Pancreas (tissue), 10 donors: ENCODE data around the gene ESYT1. TPM values are rescaled to one million over a fixed set of nuclear protein-coding genes. Genes with fewer than 3 reads are reported as not detected.

Source experiments
- ATAC-seq, 4 donors: fragments of 200-7000 bp; cut with Tn5 transposase; one replicate each; pipeline versions ENCODE4 v1.8.0 to v1.9.1; 2020; ENCODE audit warnings: mild to moderate bottlenecking in 4 of 4, moderate library complexity in 4 of 4
- DNase-seq, 6 donors: peaks; one replicate each; pipeline ENCODE4 v3.0.0-alpha.2; 2020
- FAIRE-seq: peaks from 2 replicates; lab custom pipeline; 2012; peaks lifted over from hg19 to GRCh38; lab: Jason Lieb, UNC
- H3K27ac ChIP-seq, 4 donors: fragments of 200-600 bp; sonication (generic); 1 replicate in 3 of 4; 2 replicates in 1 of 4; pipeline versions ENCODE4 v1.5.0 to v1.8.0; 2020
- H3K27me3 ChIP-seq, 4 donors: fragments of 200-600 bp; one replicate each; pipeline ENCODE4 v1.8.0; 2021
- H3K36me3 ChIP-seq, 3 donors: fragments of 200-600 bp; sonication (generic) in 1 of 3; one replicate each; pipeline versions ENCODE4 v1.5.0 to v1.8.0; 2020 to 2021
- H3K4me1 ChIP-seq, 3 donors: fragments of 200-600 bp; one replicate each; pipeline ENCODE4 v1.8.0; 2021
- H3K4me3 ChIP-seq, 4 donors: fragments of 200-600 bp; sonication (generic) in 2 of 4; one replicate each; pipeline versions ENCODE4 v1.5.0 to v1.8.0; 2020 to 2021
- H3K9me3 ChIP-seq, 4 donors: fragments of 200-600 bp; one replicate each; pipeline ENCODE4 v1.8.0; 2021
- WGBS, 2 donors: extraction: QIAGEN DNeasy Blood & Tissue Kit; methylation state at CpG; one replicate each; pipeline ENCODE4 v1.1.7; 2013; 5-methylcytosine and 5-hydroxymethylcytosine counted together
- intact Hi-C, 3 donors: fragments of 100-400 bp; cut with DNase I; formaldehyde crosslinking; loops; one replicate each; pipeline versions ENCODE4 v1.11.1 to v1.14.2; 2022
- polyA plus RNA-seq, 2 donors: library from polyadenylated mRNA; stranded (reverse); fragments of 200-250 nt; gene quantifications; one replicate each; pipeline ENCODE4 v1.2.3, GENCODE V29; 2013
- total RNA-seq, 6 donors: library from RNA; stranded (reverse); fragmentation: NEBNext Ultra II Directional in 4 of 6; extraction: Animal tissue kit (Norgen Biotek cat#: 25700) in 4 of 6; gene quantifications; one replicate each; pipeline versions ENCODE4 v1.2.1 to v1.2.4, GENCODE V29; 2021 to 2023
- TF ChIP-seq, protein P1 (sequence below), 4 donors: fragments of 200-600 bp; sonication (generic) in 3 of 4; IDR thresholded peaks; one replicate each; pipeline versions ENCODE4 v1.5.0 to v1.8.0; 2021; ENCODE audit warnings: antibody characterized with exemption in 4 of 4
- donor health status: healthy with polysubstance abuse.
- donor health status: DM: no; HTN: no; CAD: no; lungs with moderate emphysema.
- donor health status: DM: no; HTN: no; CAD: no.
- donor health status: control.
- donor health status: control.
- donor health status: Bipolar disorder and iron deficiency.
- donor health status: DM: yes; HTN: yes; CAD: no.
- donor health status: DM: no; HTN: no; CAD: no.
- donor health status: DM: no; HTN: no; CAD: no.
- donor health status: DM: yes; HTN: yes; CAD: no.

The ESYT1 gene
- total and polyA plus RNA-seq, 8 donors: 22.5 to 55.1 (median 45.3) TPM

DNA sequence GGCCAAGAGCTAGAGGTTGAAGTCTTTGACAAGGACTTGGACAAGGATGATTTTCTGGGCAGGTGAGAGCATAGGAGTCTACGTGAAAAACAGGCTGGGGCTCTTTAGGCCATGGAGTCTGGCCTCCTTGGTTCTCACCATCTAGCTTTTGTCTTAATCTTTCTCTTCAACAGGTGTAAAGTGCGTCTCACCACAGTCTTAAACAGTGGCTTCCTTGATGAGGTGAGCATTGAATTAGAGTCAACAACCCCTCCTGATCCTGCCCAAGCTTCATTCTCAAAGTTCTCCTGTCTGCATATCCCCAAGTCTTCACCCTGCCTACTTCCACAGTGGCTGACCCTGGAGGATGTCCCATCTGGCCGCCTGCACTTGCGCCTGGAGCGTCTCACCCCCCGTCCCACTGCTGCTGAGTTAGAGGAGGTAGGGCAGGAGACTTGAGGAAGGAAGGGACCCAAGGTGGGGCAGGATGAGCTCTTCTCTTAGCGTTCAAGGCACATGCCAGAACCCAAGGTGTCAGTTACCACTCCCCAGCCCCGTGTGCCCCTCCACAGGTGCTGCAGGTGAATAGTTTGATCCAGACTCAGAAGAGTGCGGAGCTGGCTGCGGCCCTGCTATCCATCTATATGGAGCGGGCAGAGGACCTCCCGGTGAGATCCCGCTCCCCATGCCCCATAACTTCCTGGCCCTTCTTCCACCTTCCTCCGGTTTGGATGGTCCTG lies 9.9 kb downstream of the ESYT1 start:
- WGBS, 2 donors: 94 to 97% methylated on average over 14 of the region's 14 CpGs
- Histone ChIP-seq H3K9me3 (no peaks in the 10 kb centered on the region), H3K27me3 (no peaks in the 10 kb centered on the region), H3K4me3 (no peak overlapping the region), H3K36me3 (peaks cover 0 to 81% (median 10%) of the 10 kb centered on the region in 3 donors), H3K4me1 (no peaks in the 10 kb centered on the region), H3K27ac (no peak overlapping the region)
- no peak for ATAC-seq
- TF ChIP-seq, protein P1, sequence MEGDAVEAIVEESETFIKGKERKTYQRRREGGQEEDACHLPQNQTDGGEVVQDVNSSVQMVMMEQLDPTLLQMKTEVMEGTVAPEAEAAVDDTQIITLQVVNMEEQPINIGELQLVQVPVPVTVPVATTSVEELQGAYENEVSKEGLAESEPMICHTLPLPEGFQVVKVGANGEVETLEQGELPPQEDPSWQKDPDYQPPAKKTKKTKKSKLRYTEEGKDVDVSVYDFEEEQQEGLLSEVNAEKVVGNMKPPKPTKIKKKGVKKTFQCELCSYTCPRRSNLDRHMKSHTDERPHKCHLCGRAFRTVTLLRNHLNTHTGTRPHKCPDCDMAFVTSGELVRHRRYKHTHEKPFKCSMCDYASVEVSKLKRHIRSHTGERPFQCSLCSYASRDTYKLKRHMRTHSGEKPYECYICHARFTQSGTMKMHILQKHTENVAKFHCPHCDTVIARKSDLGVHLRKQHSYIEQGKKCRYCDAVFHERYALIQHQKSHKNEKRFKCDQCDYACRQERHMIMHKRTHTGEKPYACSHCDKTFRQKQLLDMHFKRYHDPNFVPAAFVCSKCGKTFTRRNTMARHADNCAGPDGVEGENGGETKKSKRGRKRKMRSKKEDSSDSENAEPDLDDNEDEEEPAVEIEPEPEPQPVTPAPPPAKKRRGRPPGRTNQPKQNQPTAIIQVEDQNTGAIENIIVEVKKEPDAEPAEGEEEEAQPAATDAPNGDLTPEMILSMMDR (IDR thresholded peaks at IDR 0.05): no peak
- intact Hi-C loops: no loop called here
- FAIRE-seq: no peak
- DNase-seq: no peak

DNA sequence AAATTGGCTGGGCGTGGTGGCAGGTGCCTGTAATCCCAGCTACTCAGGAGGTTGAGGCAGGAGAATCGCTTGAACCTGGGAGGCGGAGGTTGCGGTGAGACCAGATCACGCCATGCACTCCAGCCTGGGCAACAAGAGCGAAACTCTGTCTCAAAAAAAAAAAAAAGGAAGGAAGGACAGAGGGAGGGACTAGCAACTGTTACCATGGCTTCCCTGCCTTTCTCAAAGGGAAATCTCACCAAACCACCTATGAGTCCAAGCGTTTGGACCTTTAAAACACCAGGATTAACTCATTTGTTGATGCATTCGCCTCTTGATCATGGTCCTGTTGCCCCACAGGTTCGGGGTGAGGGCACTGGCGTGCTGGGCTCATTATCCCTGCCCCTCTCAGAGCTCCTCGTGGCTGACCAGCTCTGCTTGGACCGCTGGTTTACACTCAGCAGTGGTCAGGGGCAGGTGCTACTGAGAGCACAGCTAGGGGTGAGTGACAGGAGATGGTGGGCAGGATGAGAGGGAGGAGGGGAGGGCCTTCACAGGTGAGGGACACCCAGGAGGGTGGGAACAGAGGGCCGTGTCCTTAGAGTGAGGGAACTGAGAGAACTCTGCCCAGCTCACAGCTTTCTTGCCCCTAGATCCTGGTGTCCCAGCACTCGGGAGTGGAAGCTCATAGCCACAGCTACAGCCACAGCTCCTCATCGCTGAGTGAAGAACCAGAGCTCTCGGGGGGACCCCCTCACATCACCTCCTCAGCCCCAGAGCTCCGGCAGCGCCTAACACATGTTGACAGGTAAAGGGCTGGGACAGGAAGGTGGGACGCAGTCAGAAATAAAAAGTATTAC lies 14.1 kb downstream of the ESYT1 start:
- Histone ChIP-seq H3K4me3 (no peak overlapping the region), H3K27me3 (no peaks in the 10 kb centered on the region), H3K4me1 (peaks cover 0 to 12% (median 12%) of the 10 kb centered on the region in 3 donors), H3K36me3 (peaks cover 0 to 72% (median 15%) of the 10 kb centered on the region in 3 donors), H3K27ac (no peak overlapping the region), H3K9me3 (no peaks in the 10 kb centered on the region)
- no peak for ATAC-seq
- FAIRE-seq: no peak
- intact Hi-C loops: no loop called here
- WGBS, 2 donors: 89 to 91% methylated on average over 19 of the region's 19 CpGs
- TF ChIP-seq, protein P1 (IDR thresholded peaks at IDR 0.05): no peak
- no peak for DNase-seq

DNA sequence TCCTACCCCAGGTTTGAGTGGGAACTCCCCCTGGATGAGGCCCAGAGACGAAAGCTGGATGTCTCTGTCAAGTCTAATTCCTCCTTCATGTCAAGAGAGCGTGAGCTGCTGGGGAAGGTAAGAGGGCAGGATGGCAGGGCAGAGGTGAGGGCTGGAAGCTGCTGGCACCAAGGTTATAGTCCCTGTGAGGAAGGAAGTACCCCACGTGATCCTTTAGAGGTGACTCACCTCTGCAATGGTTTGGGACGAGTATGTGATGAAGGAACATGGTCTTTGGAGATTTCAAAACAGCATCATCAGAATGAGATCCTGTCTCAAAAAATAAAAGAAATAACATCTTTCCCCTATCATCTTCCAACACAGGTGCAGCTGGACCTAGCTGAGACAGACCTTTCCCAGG lies 15.2 kb downstream of the ESYT1 start:
- Histone ChIP-seq H3K4me1 (peaks cover 0 to 12% (median 12%) of the 10 kb centered on the region in 3 donors), H3K27ac (no peak overlapping the region), H3K9me3 (no peaks in the 10 kb centered on the region), H3K4me3 (no peak overlapping the region), H3K27me3 (no peaks in the 10 kb centered on the region), H3K36me3 (peaks cover 0 to 62% (median 12%) of the 10 kb centered on the region in 3 donors)
- DNase-seq: no peak
- no peak for ATAC-seq
- intact Hi-C loops: no loop called here
- TF ChIP-seq, protein P1 (IDR thresholded peaks at IDR 0.05): no peak
- FAIRE-seq: no peak
- WGBS, 2 donors: 85 to 89% methylated on average over 4 of the region's 4 CpGs

DNA sequence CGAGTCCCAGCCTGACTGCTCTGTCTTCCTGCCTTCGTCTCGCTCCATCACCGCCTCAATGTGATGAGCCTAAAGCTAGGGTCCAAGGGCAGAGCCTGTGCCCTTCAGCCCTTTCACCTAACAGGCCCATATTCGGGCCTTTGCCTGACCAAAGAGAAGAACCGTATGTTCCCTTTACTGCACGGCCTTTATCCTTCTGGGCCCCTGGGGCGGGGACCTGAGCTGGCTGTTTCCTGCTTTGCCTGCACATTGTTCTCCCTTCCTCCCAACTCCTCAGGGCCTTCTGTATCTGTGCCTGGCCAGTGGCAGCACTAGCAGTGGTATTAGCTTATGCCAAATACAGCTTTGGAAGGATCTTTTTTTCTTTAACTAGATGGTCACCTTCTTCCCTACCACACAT lies 15.8 kb downstream of the ESYT1 start:
- Histone ChIP-seq H3K36me3 (peaks cover 0 to 55% (median 10%) of the 10 kb centered on the region in 3 donors), H3K4me1 (peaks cover 0 to 12% (median 12%) of the 10 kb centered on the region in 3 donors), H3K27me3 (no peaks in the 10 kb centered on the region), H3K27ac (no peak overlapping the region), H3K9me3 (no peaks in the 10 kb centered on the region), H3K4me3 (no peak overlapping the region)
- ATAC-seq: no peak
- 89 to 93% methylated on average over 8 of the region's 8 CpGs for WGBS, 2 donors
- no peak for DNase-seq
- intact Hi-C loops: no loop called here
- TF ChIP-seq, protein P1 (IDR thresholded peaks at IDR 0.05): no peak
- no peak for FAIRE-seq
